Left ventricle myocardium inferior (tissue), 1 donor: ENCODE results near the gene DOCK4. TPM values are rescaled to one million over a fixed set of nuclear protein-coding genes. Genes with fewer than 3 reads are reported as not detected.

Experiments used
- DNase-seq: peaks from one replicate; pipeline ENCODE4 v3.0.0-alpha.2; 2020
- H3K27ac ChIP-seq: fragments of 200-600 bp; replicated peaks from 2 replicates; pipeline ENCODE4 v1.8.0; 2021
- H3K27me3 ChIP-seq: fragments of 200-600 bp; 2 replicates; pipeline ENCODE4 v1.8.0; 2021; ENCODE audit warnings: low read depth
- H3K36me3 ChIP-seq: fragments of 200-600 bp; 2 replicates; pipeline ENCODE4 v1.8.0; 2021
- H3K4me1 ChIP-seq: fragments of 200-600 bp; 2 replicates; pipeline ENCODE4 v1.8.0; 2021
- H3K4me3 ChIP-seq: fragments of 200-600 bp; 2 replicates; pipeline ENCODE4 v1.8.0; 2021; ENCODE audit warnings: mild to moderate bottlenecking, moderate library complexity
- H3K9me3 ChIP-seq: fragments of 200-600 bp; replicated peaks from 2 replicates; pipeline ENCODE4 v1.8.0; 2021
- CTCF ChIP-seq: fragments of 200-600 bp; IDR thresholded peaks from 2 replicates; pipeline ENCODE4 v1.8.0; 2021; ENCODE audit warnings: antibody characterized with exemption, mild to moderate bottlenecking, borderline replicate concordance
- intact Hi-C: fragments of 100-400 bp; cut with micrococcal nuclease; formaldehyde crosslinking; loops from one replicate; pipeline ENCODE4 v1.11.0; 2022
- total RNA-seq: library from RNA; stranded (reverse); fragmentation: NEBNext Ultra II Directional; extraction: Animal tissue kit (Norgen Biotek cat#: 25700); gene quantifications from one replicate; pipeline ENCODE4 v1.2.1, GENCODE V29; 2021
- donor health status: DM: no; HTN: yes; CAD: no; lungs with severe emphysema.

Gene DOCK4
- total RNA-seq, 1 donor from 2014 or later = 15.2 TPM

DNA sequence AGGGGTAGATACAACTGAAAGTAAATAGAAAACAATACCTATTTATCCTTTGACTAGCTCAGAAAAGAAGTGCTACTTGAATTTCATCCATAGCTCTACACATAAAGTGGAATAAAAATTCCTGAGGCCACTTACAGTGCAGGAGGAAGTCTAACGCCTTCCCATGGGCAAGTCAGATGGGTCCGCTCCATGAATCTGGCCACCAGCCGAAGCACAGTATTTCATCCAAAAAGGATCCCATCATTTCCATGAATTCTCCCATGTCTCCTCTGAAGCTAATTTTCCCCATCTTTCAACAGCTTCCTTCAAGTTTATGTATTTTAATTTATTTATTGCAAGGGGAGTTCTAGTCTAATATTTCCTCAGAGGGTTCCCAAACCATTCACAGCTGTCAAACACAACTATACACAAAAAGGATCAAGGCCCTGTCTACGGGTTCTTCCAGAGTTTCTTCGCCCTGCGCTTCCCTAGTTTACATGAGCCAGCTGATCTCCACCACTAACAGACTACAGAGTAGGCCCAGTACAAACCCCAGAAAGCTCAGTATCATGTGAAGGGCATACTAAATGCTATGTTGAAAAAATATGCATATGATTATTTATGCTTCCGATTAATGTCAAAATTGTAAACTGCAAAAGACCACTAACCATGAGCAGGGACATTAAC lies 184.7 kb downstream of the DOCK4 start:
- TF ChIP-seq CTCF = no peak
- H3K27ac ChIP-seq = peak overlapping the region; percentile 54
- intact Hi-C loops = no loop called here
- no peaks in the 10 kb centered on the region for H3K27me3 ChIP-seq
- H3K36me3 ChIP-seq = no peaks in the 10 kb centered on the region
- no peak overlapping the region for H3K4me3 ChIP-seq
- DNase-seq = peak; percentile 32
- no peaks in the 10 kb centered on the region for H3K9me3 ChIP-seq
- H3K4me1 ChIP-seq = peaks cover 64% of the 10 kb centered on the region

DNA sequence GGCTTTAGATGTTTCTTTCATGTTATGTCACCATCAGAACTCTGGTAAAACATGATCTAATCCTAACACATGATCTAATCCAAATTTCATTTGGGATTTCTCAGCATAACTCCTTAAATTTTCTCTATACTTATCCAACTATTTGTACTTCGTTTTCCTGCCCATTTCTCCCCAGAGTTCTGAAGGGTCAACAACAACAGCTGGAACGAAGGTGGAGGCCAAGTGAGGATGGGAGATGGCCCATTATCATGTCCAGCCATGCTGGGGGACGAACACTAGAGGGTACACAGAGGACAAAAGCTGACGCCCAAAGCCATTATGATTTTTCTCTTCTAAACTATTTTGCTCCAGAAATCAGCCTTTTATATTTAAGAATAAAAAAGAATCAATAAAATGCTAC lies 185.4 kb downstream of the DOCK4 start:
- no peak for DNase-seq
- Histone ChIP-seq H3K4me1 (peaks cover 64% of the 10 kb centered on the region), H3K27ac (peak overlapping the region; percentile 54), H3K4me3 (no peak overlapping the region), H3K36me3 (no peaks in the 10 kb centered on the region), H3K27me3 (no peaks in the 10 kb centered on the region), H3K9me3 (no peaks in the 10 kb centered on the region)
- intact Hi-C loops = no loop called here
- no peak for TF ChIP-seq CTCF

DNA sequence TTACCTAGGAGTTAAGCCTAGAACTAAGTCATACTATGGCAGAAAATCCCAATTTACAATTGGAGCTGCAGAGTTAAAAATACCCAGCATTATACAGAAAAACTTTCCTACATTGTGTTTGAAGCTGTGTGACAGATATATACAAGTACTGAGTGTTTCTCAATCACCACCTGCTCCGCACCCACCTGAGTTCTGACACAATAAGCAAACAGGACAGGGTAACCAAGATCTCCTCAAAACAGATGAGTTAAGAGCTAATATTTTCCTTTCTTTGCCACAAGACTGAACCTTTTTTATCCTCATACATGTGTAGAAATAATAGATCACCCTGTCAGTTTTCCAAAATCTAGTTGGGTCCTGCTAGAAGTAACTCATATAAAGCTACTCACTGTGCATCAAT lies 186.3 kb downstream of the DOCK4 start:
- Histone ChIP-seq H3K4me3 (no peak overlapping the region), H3K27me3 (no peaks in the 10 kb centered on the region), H3K36me3 (no peaks in the 10 kb centered on the region), H3K27ac (peak overlapping the region; percentile 54), H3K9me3 (no peaks in the 10 kb centered on the region), H3K4me1 (peaks cover 64% of the 10 kb centered on the region)
- intact Hi-C loops = no loop called here
- no peak for TF ChIP-seq CTCF
- DNase-seq = no peak

- Histone ChIP-seq H3K4me3 (no peak overlapping the region), H3K4me1 (peaks cover 58% of the 10 kb centered on the region), H3K36me3 (no peaks in the 10 kb centered on the region), H3K27ac (peak overlapping the region; percentile 11), H3K9me3 (no peaks in the 10 kb centered on the region), H3K27me3 (no peaks in the 10 kb centered on the region)
- intact Hi-C loops = no loop called here
- no peak for TF ChIP-seq CTCF
- no peak for DNase-seq
Measured at GRCh38 chr7:112018305-112019030, 187.7 kb downstream of the DOCK4 start.

GRCh38 chr7:112015146-112015545 lies 191.1 kb downstream of the DOCK4 start:
- H3K4me3 ChIP-seq = no peak overlapping the region
- TF ChIP-seq CTCF = no peak
- peaks cover 53% of the 10 kb centered on the region for H3K4me1 ChIP-seq
- DNase-seq = no peak
- no peaks in the 10 kb centered on the region for H3K36me3 ChIP-seq
- H3K27ac ChIP-seq = no peak overlapping the region
- no peaks in the 10 kb centered on the region for H3K9me3 ChIP-seq
- no peaks in the 10 kb centered on the region for H3K27me3 ChIP-seq
- intact Hi-C loops = no loop called here
